ENCODE results near the gene GPR137.
"Not testable (repeated sequence)": the region's sequence is repeated elsewhere in the genome, so short reads cannot be mapped to it uniquely, and the experiment has no call there.

GPR137 gene

DNA sequence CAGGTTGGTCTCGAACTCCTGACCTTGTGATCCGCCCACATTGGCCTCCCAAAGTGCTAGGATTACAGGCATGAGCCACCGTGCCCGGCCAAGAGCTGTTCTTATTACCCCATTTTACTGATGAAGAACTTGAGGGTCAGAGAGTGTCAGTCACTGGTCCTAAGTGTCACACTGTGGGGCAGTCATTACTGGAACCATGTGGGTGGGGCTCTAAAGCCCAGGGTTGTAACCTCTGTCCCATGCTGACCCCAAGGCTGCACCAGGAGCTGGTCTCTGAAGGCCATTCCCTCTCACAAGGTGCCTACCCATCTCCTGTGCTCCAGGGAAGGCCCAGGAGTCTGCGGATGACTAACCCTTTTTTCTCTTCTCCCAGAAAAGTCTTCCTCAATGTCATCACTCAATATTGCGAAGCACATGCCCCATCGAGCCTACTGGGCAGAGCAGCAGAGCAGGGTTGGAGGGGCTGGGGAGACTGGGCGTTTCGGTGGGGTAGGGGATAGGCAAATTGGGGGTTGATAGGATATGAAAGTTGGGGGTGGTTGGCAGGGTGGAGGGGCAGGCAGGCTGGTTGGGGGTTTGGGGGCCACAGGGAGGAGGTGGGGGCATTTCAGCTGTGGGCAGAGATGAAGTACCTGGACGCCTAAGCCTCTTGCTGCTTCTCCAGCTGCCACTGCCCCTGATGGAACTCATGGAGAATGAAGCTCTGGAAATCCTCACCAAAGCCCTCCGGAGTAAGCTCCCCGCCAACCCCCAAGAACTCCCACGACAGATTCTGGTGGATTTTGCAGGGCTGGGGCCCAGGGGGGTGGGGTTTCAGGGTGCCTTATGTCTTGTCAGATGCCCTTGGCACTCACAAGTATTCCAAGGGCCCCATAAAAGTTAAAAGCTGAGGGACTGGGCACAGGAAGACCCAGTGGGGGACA lies 17.7 kb downstream of the GPR137 start:
- Histone ChIP-seq H3K27ac (ENCODE audit: low read length) (peak overlapping the region; percentile 96), H3K4me1 (ENCODE audit: control insufficient read depth in 1 of 2, insufficient read depth in 2 of 2, low read length in 2 of 2) (peaks cover 6 to 43% of the 10 kb centered on the region in 2 donors), H3K36me3 (ENCODE audit: control insufficient read depth in 1 of 2, insufficient read depth in 2 of 2, low read length in 2 of 2) (no peaks in the 10 kb centered on the region), H3K9me3 (ENCODE audit: control insufficient read depth in 1 of 2, low read length in 2 of 2) (no peaks in the 10 kb centered on the region), H3K27me3 (ENCODE audit: low read depth, low read length) (peaks cover 19% of the 10 kb centered on the region), H3K4me3 (ENCODE audit: low read depth in 1 of 2, low read length in 2 of 2) (no peak overlapping the region)

DNA sequence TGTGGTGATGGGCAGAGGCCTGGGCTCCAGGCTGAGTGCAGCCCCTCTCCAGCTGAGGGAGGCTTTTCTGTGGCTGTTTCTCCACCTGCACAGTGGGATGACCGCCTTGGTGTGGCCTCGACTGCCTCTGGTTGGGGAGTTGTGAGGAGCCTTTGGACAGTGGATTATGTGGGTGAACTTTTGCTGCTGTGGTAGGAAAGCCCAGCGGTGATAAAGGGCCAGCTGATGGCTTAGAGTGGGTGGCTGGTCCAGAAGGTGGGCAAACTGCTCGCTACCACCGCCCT lies 18.3 kb downstream of the GPR137 start:
- H3K4me3 ChIP-seq (ENCODE audit: low read depth in 1 of 2, low read length in 2 of 2) = peak overlapping the region; percentile 70 to 79
- peaks cover 6 to 41% of the 10 kb centered on the region in 2 donors for H3K4me1 ChIP-seq (ENCODE audit: control insufficient read depth in 1 of 2, insufficient read depth in 2 of 2, low read length in 2 of 2)
- no peaks in the 10 kb centered on the region for H3K9me3 ChIP-seq (ENCODE audit: control insufficient read depth in 1 of 2, low read length in 2 of 2)
- no peaks in the 10 kb centered on the region for H3K36me3 ChIP-seq (ENCODE audit: control insufficient read depth in 1 of 2, insufficient read depth in 2 of 2, low read length in 2 of 2)
- peak overlapping the region; percentile 96 for H3K27ac ChIP-seq (ENCODE audit: low read length)
- H3K27me3 ChIP-seq (ENCODE audit: low read depth, low read length) = peaks cover 16% of the 10 kb centered on the region

GRCh38 chr11:64304316-64305072 lies 18.8 kb downstream of the GPR137 start:
- H3K4me1 ChIP-seq (ENCODE audit: control insufficient read depth in 1 of 2, insufficient read depth in 2 of 2, low read length in 2 of 2) = peaks cover 6 to 36% of the 10 kb centered on the region in 2 donors
- no peaks in the 10 kb centered on the region for H3K9me3 ChIP-seq (ENCODE audit: control insufficient read depth in 1 of 2, low read length in 2 of 2)
- no peaks in the 10 kb centered on the region for H3K36me3 ChIP-seq (ENCODE audit: control insufficient read depth in 1 of 2, insufficient read depth in 2 of 2, low read length in 2 of 2)
- peak overlapping the region; percentile 70 to 79 for H3K4me3 ChIP-seq (ENCODE audit: low read depth in 1 of 2, low read length in 2 of 2)
- peaks cover 14% of the 10 kb centered on the region for H3K27me3 ChIP-seq (ENCODE audit: low read depth, low read length)
- peak overlapping the region; percentile 96 for H3K27ac ChIP-seq (ENCODE audit: low read length)

GRCh38 chr11:64305075-64305690 lies 19.5 kb downstream of the GPR137 start, which contains the start of gene ESRRA:
TSS of gene ESRRA (plus strand) at chr11:64305524. CDS start at chr11:64307180, 1,656 bp downstream.
- Histone ChIP-seq H3K4me1 (ENCODE audit: control insufficient read depth in 1 of 2, insufficient read depth in 2 of 2, low read length in 2 of 2) (peaks cover 6 to 29% of the 10 kb centered on the region in 2 donors), H3K36me3 (ENCODE audit: control insufficient read depth in 1 of 2, insufficient read depth in 2 of 2, low read length in 2 of 2) (no peaks in the 10 kb centered on the region), H3K27ac (ENCODE audit: low read length) (peak within 1 kb of the TSS; percentile 96), H3K9me3 (ENCODE audit: control insufficient read depth in 1 of 2, low read length in 2 of 2) (no peaks in the 10 kb centered on the region), H3K4me3 (ENCODE audit: low read depth in 1 of 2, low read length in 2 of 2) (peak within 1 kb of the TSS; percentile 78 to 79), H3K27me3 (ENCODE audit: low read depth, low read length) (peaks cover 7% of the 10 kb centered on the region)

- H3K4me1 ChIP-seq (ENCODE audit: control insufficient read depth in 1 of 2, insufficient read depth in 2 of 2, low read length in 2 of 2) = peaks cover 6 to 21% of the 10 kb centered on the region in 2 donors
- peak overlapping the region; percentile 78 for H3K4me3 ChIP-seq (ENCODE audit: low read depth in 1 of 2, low read length in 2 of 2)
- H3K27ac ChIP-seq (ENCODE audit: low read length) = peak overlapping the region; percentile 45
- no peaks in the 10 kb centered on the region for H3K9me3 ChIP-seq (ENCODE audit: control insufficient read depth in 1 of 2, low read length in 2 of 2)
- no peaks in the 10 kb centered on the region for H3K27me3 ChIP-seq (ENCODE audit: low read depth, low read length)
- H3K36me3 ChIP-seq (ENCODE audit: control insufficient read depth in 1 of 2, insufficient read depth in 2 of 2, low read length in 2 of 2) = no peaks in the 10 kb centered on the region
These were observed 20.3 kb downstream of the GPR137 start for GRCh38 chr11:64305691-64306562.

DNA sequence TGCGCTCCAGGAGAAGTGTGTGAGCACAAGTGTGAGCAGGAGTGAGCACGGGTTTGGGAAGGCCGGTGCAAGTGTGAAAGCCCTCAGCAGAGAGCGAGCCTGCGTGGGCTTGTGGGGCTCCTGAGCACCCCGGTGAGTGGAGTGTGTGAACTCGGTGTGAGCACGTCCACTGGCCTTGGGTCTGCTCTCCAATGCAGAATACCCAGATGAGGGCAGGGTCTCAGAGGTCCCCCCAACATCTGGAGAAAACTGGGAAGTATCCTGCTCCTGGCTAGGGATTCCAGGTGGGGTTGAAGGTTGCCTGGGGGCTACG lies 20.9 kb downstream of the GPR137 start:
- peak overlapping the region; percentile 78 for H3K4me3 ChIP-seq (ENCODE audit: low read depth in 1 of 2, low read length in 2 of 2)
- H3K4me1 ChIP-seq (ENCODE audit: control insufficient read depth in 1 of 2, insufficient read depth in 2 of 2, low read length in 2 of 2) = peaks cover 6 to 20% of the 10 kb centered on the region in 2 donors
- H3K36me3 ChIP-seq (ENCODE audit: control insufficient read depth in 1 of 2, insufficient read depth in 2 of 2, low read length in 2 of 2) = no peaks in the 10 kb centered on the region
- H3K27ac ChIP-seq (ENCODE audit: low read length) = peak overlapping the region; percentile 45
- H3K9me3 ChIP-seq (ENCODE audit: control insufficient read depth in 1 of 2, low read length in 2 of 2) = no peaks in the 10 kb centered on the region
- no peaks in the 10 kb centered on the region for H3K27me3 ChIP-seq (ENCODE audit: low read depth, low read length)

DNA sequence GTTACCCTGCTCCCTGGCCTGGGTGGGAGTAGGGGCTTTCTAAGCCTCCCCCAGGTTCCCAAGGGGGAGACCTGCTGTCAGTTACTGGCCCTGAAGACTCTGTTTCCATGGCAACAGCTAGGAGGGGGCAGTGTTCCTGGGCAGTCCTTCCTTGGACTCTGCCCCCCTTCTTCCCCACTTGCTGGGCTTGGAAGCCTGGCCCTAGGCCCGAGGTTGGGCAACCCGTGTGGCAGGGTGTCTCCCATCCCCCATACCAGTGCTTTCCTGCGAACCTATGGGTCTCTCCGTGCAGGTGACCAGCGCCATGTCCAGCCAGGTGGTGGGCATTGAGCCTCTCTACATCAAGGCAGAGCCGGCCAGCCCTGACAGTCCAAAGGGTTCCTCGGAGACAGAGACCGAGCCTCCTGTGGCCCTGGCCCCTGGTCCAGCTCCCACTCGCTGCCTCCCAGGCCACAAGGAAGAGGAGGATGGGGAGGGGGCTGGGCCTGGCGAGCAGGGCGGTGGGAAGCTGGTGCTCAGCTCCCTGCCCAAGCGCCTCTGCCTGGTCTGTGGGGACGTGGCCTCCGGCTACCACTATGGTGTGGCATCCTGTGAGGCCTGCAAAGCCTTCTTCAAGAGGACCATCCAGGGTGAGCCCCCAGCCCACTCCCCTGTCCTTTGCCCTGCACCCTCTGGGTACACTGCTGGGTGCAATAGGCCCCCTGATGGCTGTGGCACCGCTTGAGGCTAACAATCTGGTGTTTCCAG lies 21.4 kb downstream of the GPR137 start:
- peaks cover 6 to 20% of the 10 kb centered on the region in 2 donors for H3K4me1 ChIP-seq (ENCODE audit: control insufficient read depth in 1 of 2, insufficient read depth in 2 of 2, low read length in 2 of 2)
- H3K4me3 ChIP-seq (ENCODE audit: low read depth in 1 of 2, low read length in 2 of 2) = peak overlapping the region; percentile 78
- no peaks in the 10 kb centered on the region for H3K27me3 ChIP-seq (ENCODE audit: low read depth, low read length)
- H3K36me3 ChIP-seq (ENCODE audit: control insufficient read depth in 1 of 2, insufficient read depth in 2 of 2, low read length in 2 of 2) = no peaks in the 10 kb centered on the region
- H3K9me3 ChIP-seq (ENCODE audit: control insufficient read depth in 1 of 2, low read length in 2 of 2) = no peaks in the 10 kb centered on the region
- peak overlapping the region; percentile 45 for H3K27ac ChIP-seq (ENCODE audit: low read length)

GRCh38 chr11:64307795-64308194 lies 22.1 kb downstream of the GPR137 start:
- not testable (repeated sequence) for H3K4me3 ChIP-seq (ENCODE audit: low read depth in 1 of 2, low read length in 2 of 2); H3K36me3 ChIP-seq (ENCODE audit: control insufficient read depth in 1 of 2, insufficient read depth in 2 of 2, low read length in 2 of 2); H3K27me3 ChIP-seq (ENCODE audit: low read depth, low read length); H3K27ac ChIP-seq (ENCODE audit: low read length); H3K9me3 ChIP-seq (ENCODE audit: control insufficient read depth in 1 of 2, low read length in 2 of 2)
- peaks cover 6 to 20% of the 10 kb centered on the region in 2 donors for H3K4me1 ChIP-seq (ENCODE audit: control insufficient read depth in 1 of 2, insufficient read depth in 2 of 2, low read length in 2 of 2)

GRCh38 chr11:64312947-64313346 lies 27.3 kb downstream of the GPR137 start:
- Histone ChIP-seq H3K4me3 (ENCODE audit: low read depth in 1 of 2, low read length in 2 of 2) (no peak overlapping the region), H3K9me3 (ENCODE audit: control insufficient read depth in 1 of 2, low read length in 2 of 2) (no peaks in the 10 kb centered on the region), H3K36me3 (ENCODE audit: control insufficient read depth in 1 of 2, insufficient read depth in 2 of 2, low read length in 2 of 2) (peaks cover 8 to 27% of the 10 kb centered on the region in 2 donors), H3K27me3 (ENCODE audit: low read depth, low read length) (no peaks in the 10 kb centered on the region), H3K27ac (ENCODE audit: low read length) (no peak overlapping the region), H3K4me1 (ENCODE audit: control insufficient read depth in 1 of 2, insufficient read depth in 2 of 2, low read length in 2 of 2) (peaks cover 0 to 12% of the 10 kb centered on the region in 2 donors)

- no peak overlapping the region for H3K27ac ChIP-seq (ENCODE audit: low read length)
- H3K36me3 ChIP-seq (ENCODE audit: control insufficient read depth in 1 of 2, insufficient read depth in 2 of 2, low read length in 2 of 2) = peaks cover 8 to 27% of the 10 kb centered on the region in 2 donors
- H3K27me3 ChIP-seq (ENCODE audit: low read depth, low read length) = no peaks in the 10 kb centered on the region
- H3K9me3 ChIP-seq (ENCODE audit: control insufficient read depth in 1 of 2, low read length in 2 of 2) = no peaks in the 10 kb centered on the region
- peak overlapping the region in 1 of 2 donors; percentile 8 for H3K4me3 ChIP-seq (ENCODE audit: low read depth in 1 of 2, low read length in 2 of 2)
- H3K4me1 ChIP-seq (ENCODE audit: control insufficient read depth in 1 of 2, insufficient read depth in 2 of 2, low read length in 2 of 2) = peaks cover 0 to 12% of the 10 kb centered on the region in 2 donors
These were observed 28.0 kb downstream of the GPR137 start for GRCh38 chr11:64313491-64314145.

Measured in muscle layer of duodenum (tissue), 2 donors.